NCI-H748 (cell line): Measurements from ENCODE around the gene MALRD1.

ENCODE experiments used
- DNase-seq: peaks from one replicate; lab custom pipeline; 2025; ENCODE audit not compliant: unreplicated experiment; lab: John Stamatoyannopoulos, UW

The MALRD1 gene

DNA sequence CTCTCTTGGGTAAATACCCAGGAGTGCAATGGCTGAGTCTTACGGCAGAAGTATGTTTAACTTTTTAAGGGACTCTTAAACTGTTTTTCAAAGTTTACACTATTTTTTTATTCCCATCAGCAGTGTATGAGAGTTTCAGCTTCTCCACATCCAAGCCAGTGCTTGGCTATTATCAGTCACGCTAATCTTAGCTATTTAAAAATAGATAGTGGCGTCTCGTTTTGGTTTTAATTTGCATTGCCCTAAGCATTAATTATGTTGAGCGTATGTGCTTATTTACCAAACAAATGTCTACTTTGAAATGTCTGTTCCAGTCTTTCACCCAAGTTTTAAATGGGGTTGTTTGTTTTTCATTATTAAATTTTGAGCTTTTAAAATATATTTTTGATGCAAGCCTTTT, 164.0 kb downstream of the MALRD1 start:
- no peak for DNase-seq

DNA sequence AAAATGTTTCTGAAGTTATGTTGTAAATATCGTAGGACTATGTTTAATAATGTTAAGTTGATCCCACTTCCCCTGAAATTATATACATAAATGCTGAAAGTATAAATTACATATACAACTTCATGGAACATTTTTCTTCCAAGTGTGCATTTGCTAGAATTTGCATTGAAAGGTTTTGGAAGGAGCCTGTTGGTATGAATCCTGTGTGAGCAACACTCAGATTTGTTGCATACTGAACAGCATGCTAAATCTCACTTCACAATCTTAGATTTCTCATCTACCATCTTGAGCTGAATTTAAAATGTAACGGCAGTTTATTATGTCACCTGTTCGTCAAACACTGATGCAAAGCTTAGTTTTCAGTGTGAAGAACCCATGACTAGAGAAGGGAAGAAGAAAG, 172.6 kb downstream of the MALRD1 start:
- no peak for DNase-seq

DNA sequence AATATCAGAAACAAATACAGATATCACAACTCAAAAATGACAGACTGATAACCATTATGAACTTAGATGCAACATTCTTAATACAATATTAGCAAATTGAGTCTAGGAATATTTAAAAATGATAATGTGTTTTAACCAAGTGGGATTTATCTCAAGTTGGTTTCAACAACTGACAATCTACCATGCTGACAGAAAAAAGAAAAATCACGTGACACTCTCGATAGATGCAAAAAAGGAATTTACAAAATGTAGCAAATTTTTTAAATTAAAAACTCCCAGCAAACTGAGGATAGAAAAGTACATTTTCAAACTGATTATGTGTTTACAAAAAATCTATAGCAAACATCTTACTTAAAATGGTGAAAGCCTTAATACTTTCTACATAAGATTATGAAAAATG, 177.4 kb downstream of the MALRD1 start:
- DNase-seq: no peak

DNA sequence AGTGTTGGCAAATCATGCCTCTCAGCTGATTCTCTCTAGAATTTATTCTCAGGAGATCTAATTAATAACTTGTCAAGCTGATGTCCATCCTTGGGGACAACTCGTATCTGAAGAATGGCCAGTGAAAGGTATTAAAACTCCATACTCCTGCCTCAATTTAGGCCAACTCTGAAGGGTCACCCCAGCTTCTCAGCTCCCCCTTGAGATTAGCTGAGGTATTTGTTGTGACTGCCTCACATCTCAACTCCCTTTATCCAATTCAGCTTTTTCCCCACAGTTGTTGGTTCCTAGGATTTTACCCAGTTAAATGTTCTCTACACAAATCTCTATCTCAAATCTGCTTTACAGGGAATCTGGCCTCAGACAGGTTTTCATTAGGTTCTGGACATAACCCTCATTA, 182.4 kb downstream of the MALRD1 start:
- no peak for DNase-seq

DNA sequence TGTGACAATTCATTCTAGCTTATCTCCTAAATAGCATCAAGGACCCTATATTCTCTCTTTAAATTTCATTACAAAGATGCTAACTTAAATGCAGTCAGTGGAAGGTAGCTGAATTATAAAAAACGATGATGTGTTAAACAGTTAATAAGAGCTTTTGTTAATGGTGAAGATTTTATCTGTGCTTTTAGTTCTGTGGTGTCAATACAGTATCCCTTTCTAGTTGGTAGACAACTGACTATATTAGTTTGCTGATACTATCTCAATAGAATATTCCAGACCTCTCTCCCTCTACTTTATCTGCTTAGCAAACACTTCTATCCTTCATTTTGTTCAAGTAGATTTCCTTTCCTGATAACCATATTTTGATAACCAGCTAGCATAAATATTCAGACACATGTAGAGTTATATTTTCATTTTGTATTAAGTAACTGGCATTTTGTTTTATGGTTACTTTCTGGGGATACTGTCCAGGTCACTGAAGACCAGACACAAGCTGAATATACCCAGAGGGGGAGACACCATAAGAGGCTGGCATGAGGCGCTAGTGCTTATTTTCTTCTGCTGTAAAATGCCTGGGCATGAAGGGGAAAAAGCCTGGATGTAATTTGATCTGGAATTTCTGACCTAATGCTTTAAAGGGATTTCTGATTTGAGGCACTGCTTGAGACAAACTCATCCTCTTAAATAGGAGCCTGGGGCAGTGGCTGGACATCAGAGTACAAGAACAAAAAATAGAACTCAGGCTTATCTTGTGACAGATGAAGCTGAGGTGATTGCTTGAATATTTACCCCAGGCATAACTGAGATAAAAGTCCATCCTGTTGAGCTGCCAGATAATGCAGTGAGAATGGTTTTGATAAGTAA, 197.5 kb downstream of the MALRD1 start:
- DNase-seq: no peak

DNA sequence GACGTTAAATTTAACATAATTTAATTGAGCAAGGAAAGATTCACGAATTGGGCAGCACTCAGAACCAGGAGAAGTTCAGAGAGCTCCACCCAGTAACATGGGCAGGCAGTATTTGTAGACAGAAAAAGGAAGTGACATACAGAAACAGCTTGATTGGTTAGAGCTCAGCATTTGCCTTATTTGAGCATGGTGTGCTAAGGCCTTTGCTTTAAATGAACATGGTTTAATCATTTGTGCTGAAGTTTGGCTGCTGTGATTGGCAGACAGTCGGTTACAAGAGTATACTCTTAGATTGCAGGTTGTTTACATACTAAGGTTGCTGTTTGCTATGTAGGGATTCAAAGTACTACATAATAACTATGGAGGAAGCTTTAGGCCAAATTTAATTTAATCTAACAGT, 199.2 kb downstream of the MALRD1 start:
- DNase-seq: no peak

DNA sequence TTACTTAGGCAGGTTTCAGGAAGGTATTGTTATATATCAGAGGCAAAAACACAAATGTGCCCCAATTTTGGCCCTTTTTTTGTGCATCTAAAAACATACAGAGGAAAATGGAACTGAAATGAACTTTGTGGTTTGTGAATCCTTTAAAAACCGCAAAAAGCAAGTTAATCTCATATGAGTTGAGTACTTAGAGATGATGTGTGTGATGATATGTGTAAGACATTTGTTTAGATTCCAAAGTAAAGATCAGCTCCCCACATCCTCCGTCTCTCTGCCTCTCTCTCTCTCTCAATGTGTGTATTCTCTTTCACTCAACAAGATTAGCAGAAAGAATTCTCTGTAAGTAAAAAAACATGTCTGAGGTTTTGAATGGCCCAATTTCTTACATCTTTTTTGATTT, 201.9 kb downstream of the MALRD1 start:
- no peak for DNase-seq

DNA sequence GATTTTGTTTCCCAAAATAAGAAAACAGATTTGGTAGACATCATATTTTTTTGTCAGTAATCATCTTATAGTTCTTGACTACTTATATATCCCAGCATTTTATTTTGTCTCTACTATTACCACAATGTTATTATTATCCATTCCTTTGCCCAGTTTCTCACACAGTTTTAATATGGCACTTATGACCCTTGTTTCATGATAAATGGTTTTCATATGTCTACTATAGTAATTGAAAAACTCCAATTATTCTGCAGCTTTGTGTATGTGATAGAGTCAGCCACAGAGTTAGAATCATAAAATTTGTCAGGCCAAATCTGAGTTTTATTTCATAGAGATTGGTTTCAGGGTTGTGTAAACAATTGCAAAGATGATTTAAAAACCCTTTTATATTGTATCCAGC, 203.9 kb downstream of the MALRD1 start:
- DNase-seq: no peak

DNA sequence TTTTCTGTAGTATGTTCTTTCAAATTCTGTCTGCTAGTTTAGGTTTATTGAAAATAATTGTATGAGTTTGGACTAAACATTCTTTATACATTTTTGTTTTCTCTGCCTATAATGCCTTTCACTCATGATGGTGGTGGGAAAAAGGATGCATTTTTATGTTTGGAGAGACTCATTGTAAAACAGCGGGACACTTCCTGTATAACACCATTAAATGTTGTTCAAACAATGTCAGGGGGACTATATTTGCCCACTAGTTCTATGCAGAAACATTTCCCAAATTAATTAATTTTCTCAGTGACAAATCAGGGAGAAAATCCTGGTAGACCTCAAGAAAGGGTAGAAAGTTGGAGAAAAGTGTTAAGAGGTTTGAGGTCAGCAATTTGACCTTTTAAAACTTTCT, 207.7 kb downstream of the MALRD1 start:
- peak; percentile 42 for DNase-seq

DNA sequence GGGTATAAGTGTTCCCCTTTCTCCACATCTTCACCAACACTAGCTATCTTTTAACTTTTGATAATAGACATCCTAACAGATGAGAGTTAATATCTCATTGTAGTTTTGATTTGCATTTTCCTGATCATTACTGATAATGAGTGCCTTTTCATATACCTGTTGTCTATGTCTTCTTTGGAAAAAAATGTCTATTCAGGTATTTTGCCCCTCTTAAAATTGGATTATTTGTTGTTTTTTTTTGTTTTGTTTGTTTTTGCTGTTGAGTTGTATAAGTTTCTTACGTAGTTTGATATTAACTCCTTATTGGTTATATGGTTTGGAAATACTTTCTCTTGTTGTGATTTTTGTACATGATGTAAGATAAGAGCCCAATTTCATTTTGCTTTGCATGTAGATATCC, 214.7 kb downstream of the MALRD1 start:
- DNase-seq: no peak

DNA sequence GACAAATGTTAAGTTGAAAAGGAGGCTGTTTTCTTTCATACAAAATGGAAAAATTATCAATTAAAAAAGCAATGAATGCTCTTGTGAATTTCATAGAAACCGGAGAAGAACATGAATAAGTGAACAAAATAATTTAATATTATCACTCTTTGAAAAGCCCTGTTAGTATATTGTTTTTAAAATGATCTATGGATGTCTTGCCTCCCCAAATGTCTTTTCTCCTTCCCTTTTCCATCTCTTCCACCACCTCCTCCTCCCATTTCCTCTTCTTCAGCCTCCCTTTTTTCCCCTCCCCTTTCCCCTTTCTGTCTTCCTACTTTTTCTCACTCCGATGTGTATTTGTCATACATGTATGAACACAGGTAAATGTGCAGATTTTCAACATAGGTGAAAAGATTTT, 234.7 kb downstream of the MALRD1 start:
- no peak for DNase-seq

DNA sequence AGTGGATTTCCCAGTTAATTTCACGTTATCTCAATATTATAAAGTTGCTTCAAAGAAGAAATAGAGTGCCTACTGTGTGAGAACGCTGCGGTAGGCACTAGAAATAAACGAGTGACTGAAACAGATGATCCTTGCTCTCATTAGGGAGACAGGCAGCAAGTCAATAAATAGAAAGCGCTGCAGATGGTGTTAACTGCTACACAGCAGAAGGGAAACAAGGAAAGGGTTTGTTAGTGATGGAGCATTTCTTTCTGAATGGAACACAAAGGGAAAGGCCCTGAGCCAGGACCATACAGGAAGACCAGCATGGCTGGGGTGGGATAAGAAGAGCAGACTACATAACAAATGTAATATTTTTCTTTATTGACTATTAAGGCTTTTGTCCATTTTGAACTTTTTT, 235.2 kb downstream of the MALRD1 start:
- peak; percentile 0 for DNase-seq

DNA sequence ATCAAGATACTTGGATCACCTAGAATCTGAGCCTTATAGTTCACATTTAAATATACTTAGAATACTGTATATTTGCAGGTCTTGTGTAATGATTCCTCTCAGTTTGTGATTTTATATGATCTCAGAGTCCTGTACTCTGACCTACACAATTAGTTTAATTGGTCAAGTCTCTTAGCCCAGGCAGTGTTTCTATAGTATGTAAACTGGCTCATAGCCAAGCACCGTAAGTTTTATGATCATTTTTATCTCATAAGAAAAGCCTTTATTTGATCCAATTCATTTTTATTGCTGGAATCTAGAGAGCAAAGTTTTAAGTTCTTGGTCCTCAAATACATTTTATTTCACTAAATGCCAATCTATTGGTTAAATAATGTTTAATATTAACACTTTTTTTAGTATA, 242.2 kb downstream of the MALRD1 start:
- DNase-seq: peak; percentile 28

DNA sequence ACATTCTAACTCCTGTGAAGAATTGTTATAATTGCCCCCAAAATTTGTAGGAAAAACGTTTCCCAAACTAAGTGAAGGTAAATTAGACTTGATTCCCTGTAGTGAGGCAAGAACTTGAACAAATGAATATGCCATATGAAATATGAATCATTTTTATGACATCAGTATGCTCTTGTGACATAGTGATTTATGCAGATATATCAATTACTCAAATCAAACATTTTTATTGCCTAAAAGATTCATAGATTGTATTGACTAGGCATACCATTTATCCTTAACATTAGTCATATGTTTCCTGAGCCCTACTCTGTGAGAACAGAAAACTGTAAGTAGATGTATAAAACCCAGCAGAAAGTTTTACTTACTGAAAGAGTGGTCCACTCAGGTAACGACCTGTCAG, 245.6 kb downstream of the MALRD1 start:
- DNase-seq: no peak

DNA sequence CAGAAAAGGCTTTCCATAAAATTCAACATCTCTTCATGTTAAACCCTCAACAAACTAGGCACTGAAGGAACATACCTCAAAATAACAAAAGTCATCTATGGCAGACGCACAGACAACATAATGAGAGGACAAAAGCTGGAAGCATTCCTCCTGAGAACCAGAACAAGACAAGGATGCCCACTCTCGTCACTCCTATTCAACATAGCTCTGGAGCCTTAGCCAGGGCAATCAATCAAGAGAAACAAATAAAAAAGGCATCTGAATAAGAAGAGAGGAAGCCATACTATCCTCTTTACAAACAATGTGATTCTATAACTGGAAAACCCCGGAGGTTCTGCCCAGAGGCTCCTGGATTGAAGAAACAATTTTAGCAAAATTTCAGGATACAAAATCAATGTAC, 251.0 kb downstream of the MALRD1 start:
- no peak for DNase-seq

DNA sequence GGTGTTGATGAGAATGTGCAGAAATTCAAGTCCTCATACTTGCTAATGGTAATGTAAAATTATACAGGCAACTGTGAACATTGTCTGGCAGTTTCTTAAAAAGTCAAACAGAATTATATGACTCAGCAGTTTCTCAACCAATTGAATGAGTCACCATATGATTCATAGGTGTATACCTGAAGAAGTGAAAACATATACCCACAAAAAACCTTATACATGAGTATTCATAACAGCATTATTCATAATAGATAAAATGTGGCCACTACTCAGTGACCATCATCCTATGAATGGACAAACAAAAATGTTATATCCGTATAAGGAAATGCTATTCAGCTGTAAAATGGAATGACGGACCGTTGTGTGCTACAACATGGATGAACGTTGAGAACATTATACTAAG, 253.5 kb downstream of the MALRD1 start:
- no peak for DNase-seq

DNA sequence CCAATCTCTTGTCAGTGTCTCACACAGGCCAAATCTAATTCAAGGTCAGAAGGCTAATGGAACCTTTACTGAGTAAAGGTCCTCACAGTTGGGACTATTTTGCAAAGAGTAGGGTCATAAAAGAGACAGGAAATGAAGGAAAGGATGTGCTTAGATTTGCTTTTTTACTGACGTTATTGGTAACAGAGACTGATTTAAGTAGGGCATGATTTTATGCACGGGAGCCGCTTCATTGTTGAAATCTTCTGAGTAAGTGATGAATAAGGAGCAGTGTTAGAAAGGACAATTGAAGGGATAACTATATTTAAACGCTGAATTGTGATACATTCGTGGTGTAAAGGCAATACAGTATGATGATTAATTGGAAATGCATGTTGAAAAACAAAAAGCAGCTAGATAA, 261.5 kb downstream of the MALRD1 start:
- no peak for DNase-seq

DNA sequence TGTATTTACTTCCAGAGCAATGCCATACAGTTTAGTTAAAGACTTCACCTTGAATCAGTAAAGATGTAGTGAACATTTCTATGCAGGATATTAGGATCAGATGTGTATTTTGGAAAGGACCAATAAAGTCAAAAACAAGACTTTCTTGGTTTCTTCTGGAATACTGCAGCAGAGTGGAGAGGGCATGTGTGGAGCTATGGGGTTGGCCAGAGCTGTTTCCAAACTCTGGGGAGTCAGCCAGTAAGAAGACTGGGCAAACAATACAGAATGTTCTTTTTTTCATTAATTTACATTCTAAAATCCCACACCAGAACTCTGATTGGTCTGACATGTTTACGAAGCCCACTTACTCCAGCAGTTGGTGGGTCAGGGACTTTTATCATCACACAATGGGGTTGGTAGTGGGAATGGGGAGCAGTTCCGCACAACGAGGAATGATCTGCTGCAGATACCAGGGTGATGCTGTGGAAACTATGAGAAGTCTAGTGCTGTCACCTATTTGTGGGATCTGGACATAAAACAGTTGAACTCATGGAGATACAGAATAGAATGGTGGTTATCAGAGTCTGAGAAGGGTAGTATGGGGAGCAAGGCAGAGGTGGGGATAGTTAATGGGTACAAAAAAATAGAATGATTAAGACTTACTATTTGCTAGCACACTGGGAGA, 267.7 kb downstream of the MALRD1 start:
- DNase-seq: no peak

DNA sequence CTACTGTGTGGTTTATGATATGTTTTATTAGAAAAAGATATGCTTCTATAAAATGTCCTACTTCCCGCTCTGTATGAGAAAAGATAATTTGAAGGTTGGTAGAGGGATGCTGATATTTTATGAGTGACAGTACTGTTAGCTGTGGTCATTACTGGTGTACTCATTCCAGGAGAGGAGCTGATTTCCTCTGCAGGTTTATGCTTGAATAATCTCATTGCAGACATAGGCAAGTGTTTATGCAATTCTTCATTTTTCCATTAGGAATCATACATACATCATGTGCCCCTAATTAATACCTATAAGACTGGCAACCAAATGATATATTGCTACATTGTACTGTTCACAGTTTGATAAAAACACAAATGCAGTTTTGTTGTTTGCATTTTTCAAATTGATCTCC, 269.4 kb downstream of the MALRD1 start:
- DNase-seq: no peak

DNA sequence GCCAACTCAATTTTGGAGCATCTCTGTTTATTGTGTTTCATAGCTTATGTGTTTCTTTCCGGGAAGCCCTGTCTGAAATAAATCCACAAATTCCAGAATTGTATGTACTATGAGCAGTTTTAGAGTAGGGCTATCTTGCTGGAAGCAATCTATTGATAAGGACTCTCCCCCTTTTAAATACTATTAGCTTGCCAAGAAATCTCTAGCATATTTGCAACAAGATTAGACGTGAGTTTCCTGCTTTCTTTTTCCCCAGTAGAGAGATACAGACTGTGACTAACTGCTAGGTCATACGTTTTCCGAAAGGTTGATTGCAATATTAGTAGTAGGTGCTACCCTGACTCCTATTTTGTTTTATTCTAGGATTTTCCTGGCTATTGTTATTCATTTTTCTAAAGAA, 277.0 kb downstream of the MALRD1 start:
- no peak for DNase-seq

DNA sequence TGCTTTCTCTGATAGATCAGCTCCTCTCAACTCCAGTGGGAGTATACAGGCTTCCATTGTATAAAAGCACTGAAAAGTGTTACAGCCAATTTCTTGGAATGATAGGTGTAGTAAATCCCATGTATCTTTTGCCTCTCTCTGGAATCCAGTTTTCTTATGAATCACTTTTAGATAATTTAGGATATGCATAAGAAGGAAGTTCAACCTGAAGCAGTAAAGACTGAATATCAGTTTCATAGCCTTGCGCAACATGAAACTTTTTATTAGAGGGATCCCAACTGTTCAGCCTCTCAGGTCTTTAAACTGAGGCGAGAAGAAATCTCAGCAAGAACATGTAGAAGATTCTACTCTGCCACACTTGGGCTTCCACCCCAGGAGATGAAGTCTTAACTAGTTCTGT, 280.0 kb downstream of the MALRD1 start:
- DNase-seq: no peak

DNA sequence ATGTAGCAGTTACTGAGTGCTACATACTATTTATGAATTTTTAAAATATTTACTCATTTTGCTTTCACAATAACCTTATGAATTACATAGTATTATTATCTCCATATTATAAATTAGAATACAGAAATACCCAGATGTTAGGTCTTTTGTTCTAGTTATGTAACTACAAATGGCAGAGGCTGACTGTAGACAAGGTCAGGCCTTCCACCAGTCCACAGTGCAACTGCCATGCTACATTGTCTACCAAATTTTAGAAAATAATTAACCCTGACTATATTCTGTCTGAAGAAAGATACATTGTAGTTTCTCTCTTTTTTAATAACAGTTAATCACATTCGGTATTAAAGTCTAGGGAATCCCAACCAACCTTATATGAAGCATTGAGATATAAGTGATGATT, 280.9 kb downstream of the MALRD1 start:
- no peak for DNase-seq

DNA sequence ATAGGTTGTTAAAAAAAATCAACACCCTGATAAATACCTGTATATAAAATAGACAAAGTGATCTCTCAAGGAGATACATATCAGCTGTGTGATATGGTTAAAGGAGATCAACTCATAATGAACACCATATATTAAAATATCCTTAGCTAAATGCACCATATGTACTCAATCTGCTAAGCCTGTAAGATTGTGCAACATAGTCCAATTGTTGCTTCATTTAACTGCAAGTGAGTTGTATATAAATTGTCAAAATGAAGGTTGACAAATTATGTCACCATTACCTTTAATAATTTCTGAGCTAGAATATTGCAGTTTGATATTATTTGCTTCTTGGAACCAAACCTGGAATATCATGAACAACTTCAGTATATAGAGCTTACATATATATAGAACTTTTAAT, 283.7 kb downstream of the MALRD1 start:
- no peak for DNase-seq
